DOHH2 (cell line): Measurements from ENCODE around the gene GUCA1A.

ENCODE experiments used
- EZH2phosphoT487 ChIP-seq: fragments of 200-600 bp; sonication (generic); IDR thresholded peaks from 2 replicates; pipeline ENCODE4 v1.6.1; 2017; ENCODE audit warnings: borderline replicate concordance, mild to moderate bottlenecking, antibody characterized with exemption, low read length, moderate library complexity, mixed read lengths
- TF ChIP-seq, protein P1 (sequence below): fragments of 200-600 bp; sonication (generic); IDR thresholded peaks from one replicate; pipeline ENCODE4 v1.5.1; 2014; ENCODE audit warnings: antibody characterized with exemption, mild to moderate bottlenecking, low read depth, low read length; ENCODE audit not compliant: poor library complexity, severe bottlenecking

DNA sequence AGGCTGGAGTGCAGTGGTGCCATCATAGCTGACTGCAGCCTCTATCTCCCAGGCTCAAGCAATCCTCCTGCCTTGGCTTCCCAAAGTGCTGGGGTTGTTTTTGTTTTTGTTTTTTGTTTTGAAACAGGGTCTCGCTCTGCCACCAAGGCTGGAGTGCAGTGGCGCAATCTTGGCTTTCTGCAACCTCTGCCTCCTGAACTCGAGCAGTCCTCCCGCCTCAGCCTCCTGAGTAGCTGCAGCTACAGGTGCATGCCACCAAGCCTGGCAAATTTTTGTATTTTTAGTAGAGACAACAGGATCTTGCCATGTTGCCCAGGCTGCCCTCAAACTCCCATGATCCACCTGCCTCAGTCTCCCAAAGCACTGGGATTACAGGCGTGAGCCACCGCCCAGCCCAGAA lies 35.0 kb upstream of the GUCA1A start:
- TF ChIP-seq, protein P1, sequence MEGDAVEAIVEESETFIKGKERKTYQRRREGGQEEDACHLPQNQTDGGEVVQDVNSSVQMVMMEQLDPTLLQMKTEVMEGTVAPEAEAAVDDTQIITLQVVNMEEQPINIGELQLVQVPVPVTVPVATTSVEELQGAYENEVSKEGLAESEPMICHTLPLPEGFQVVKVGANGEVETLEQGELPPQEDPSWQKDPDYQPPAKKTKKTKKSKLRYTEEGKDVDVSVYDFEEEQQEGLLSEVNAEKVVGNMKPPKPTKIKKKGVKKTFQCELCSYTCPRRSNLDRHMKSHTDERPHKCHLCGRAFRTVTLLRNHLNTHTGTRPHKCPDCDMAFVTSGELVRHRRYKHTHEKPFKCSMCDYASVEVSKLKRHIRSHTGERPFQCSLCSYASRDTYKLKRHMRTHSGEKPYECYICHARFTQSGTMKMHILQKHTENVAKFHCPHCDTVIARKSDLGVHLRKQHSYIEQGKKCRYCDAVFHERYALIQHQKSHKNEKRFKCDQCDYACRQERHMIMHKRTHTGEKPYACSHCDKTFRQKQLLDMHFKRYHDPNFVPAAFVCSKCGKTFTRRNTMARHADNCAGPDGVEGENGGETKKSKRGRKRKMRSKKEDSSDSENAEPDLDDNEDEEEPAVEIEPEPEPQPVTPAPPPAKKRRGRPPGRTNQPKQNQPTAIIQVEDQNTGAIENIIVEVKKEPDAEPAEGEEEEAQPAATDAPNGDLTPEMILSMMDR: no peak
- TF ChIP-seq EZH2phosphoT487: no peak
